HEK293T (cell line): ENCODE data around the gene SUCLA2.

Source experiments
- BHLHE40 ChIP-seq: fragments of 450-650 bp; IDR thresholded peaks from 2 replicates; pipeline ENCODE4 v1.6.1; 2016; ENCODE audit warnings: mild to moderate bottlenecking, moderate library complexity, borderline replicate concordance
- ELF4 ChIP-seq: fragments of 450-650 bp; IDR thresholded peaks from 2 replicates; pipeline ENCODE4 v1.6.1; 2017; ENCODE audit warnings: antibody characterized with exemption
- FOXM1 ChIP-seq: fragments of 450-650 bp; IDR thresholded peaks from 2 replicates; pipeline ENCODE4 v1.6.1; 2017; ENCODE audit warnings: mild to moderate bottlenecking, borderline replicate concordance
- LEF1 ChIP-seq: fragments of 450-650 bp; IDR thresholded peaks from 2 replicates; pipeline ENCODE4 v1.6.1; 2017; ENCODE audit warnings: mild to moderate bottlenecking, borderline replicate concordance
- NFRKB ChIP-seq: fragments of 450-650 bp; IDR thresholded peaks from 2 replicates; pipeline ENCODE4 v1.6.1; 2016; ENCODE audit warnings: mild to moderate bottlenecking, moderate library complexity
- SP1 ChIP-seq: fragments of 450-650 bp; IDR thresholded peaks from 2 replicates; pipeline ENCODE4 v1.6.1; 2017

DNA sequence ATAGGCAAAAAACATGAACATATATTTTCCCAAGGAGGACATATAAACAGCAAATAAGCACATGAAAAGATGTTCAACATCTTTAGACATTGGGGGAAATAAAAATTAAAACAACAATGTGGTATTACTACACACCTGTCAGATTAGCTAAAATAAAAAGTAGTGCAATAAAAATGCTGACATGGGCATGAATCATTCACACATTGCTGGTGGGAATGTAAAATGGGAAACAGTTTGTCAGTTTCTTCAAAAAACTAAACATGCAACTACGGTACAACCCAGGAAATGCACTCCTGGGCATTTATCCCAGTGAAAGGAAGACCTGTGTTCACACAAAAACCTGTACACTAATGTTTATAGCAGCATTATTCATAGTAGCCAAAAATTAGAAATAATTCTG, 5.3 kb upstream of the SUCLA2 start:
- TF ChIP-seq NFRKB (no peak), BHLHE40 (no peak), FOXM1 (no peak), ELF4 (no peak), SP1 (no peak), LEF1 (no peak)
